Measurements from ENCODE around the gene ARHGEF1.
"Not testable (repeated sequence)": the region's sequence is repeated elsewhere in the genome, so short reads cannot be mapped to it uniquely, and the experiment has no call there.

Gene ARHGEF1

GRCh38 chr19:41932720-41933332, 49.8 kb downstream of the ARHGEF1 start:
- H3K9me3 Mint-ChIP-seq (ENCODE audit: low read depth) = no peaks in the 10 kb centered on the region
- no peaks in the 10 kb centered on the region for H3K36me3 Mint-ChIP-seq
- no peaks in the 10 kb centered on the region for H3K27me3 Mint-ChIP-seq
- H3K27ac Mint-ChIP-seq = no peak overlapping the region
- H3K4me1 Mint-ChIP-seq (ENCODE audit: low read depth) = peaks cover 63% of the 10 kb centered on the region
- H3K4me3 Mint-ChIP-seq = no peak overlapping the region

GRCh38 chr19:41933693-41934426, 50.9 kb downstream of the ARHGEF1 start:
- no peak overlapping the region for H3K4me3 Mint-ChIP-seq
- peaks cover 61% of the 10 kb centered on the region for H3K4me1 Mint-ChIP-seq (ENCODE audit: low read depth)
- no peaks in the 10 kb centered on the region for H3K36me3 Mint-ChIP-seq
- H3K9me3 Mint-ChIP-seq (ENCODE audit: low read depth) = no peaks in the 10 kb centered on the region
- H3K27ac Mint-ChIP-seq = peak overlapping the region; percentile 75
- H3K27me3 Mint-ChIP-seq = no peaks in the 10 kb centered on the region

GRCh38 chr19:41934849-41935374, 51.9 kb downstream of the ARHGEF1 start:
- Mint-ChIP-seq H3K4me3 (peak overlapping the region; percentile 20), H3K27ac (peak overlapping the region; percentile 79), H3K36me3 (no peaks in the 10 kb centered on the region), H3K4me1 (ENCODE audit: low read depth) (peaks cover 52% of the 10 kb centered on the region), H3K27me3 (no peaks in the 10 kb centered on the region), H3K9me3 (ENCODE audit: low read depth) (no peaks in the 10 kb centered on the region)

- Mint-ChIP-seq H3K9me3 (ENCODE audit: low read depth) (no peaks in the 10 kb centered on the region), H3K27ac (no peak overlapping the region), H3K27me3 (no peaks in the 10 kb centered on the region), H3K36me3 (no peaks in the 10 kb centered on the region), H3K4me1 (ENCODE audit: low read depth) (peaks cover 45% of the 10 kb centered on the region), H3K4me3 (no peak overlapping the region)
Measured at GRCh38 chr19:41935760-41936415, 52.9 kb downstream of the ARHGEF1 start.

GRCh38 chr19:41936416-41936850, 53.4 kb downstream of the ARHGEF1 start:
- H3K4me3 Mint-ChIP-seq = no peak overlapping the region
- H3K27me3 Mint-ChIP-seq = no peaks in the 10 kb centered on the region
- no peaks in the 10 kb centered on the region for H3K36me3 Mint-ChIP-seq
- H3K27ac Mint-ChIP-seq = peak overlapping the region; percentile 25
- H3K9me3 Mint-ChIP-seq (ENCODE audit: low read depth) = no peaks in the 10 kb centered on the region
- peaks cover 43% of the 10 kb centered on the region for H3K4me1 Mint-ChIP-seq (ENCODE audit: low read depth)

GRCh38 chr19:41936961-41937360, 54.0 kb downstream of the ARHGEF1 start:
- peak overlapping the region; percentile 25 for H3K27ac Mint-ChIP-seq
- no peaks in the 10 kb centered on the region for H3K36me3 Mint-ChIP-seq
- H3K9me3 Mint-ChIP-seq (ENCODE audit: low read depth) = no peaks in the 10 kb centered on the region
- peaks cover 47% of the 10 kb centered on the region for H3K4me1 Mint-ChIP-seq (ENCODE audit: low read depth)
- no peaks in the 10 kb centered on the region for H3K27me3 Mint-ChIP-seq
- no peak overlapping the region for H3K4me3 Mint-ChIP-seq

- Mint-ChIP-seq H3K9me3 (ENCODE audit: low read depth) (no peaks in the 10 kb centered on the region), H3K27ac (peak overlapping the region; percentile 80), H3K4me3 (peak overlapping the region; percentile 24), H3K4me1 (ENCODE audit: low read depth) (peaks cover 46% of the 10 kb centered on the region), H3K36me3 (no peaks in the 10 kb centered on the region), H3K27me3 (no peaks in the 10 kb centered on the region)
Measured at GRCh38 chr19:41937525-41938468, 54.8 kb downstream of the ARHGEF1 start.

- not testable (repeated sequence) for H3K4me3 Mint-ChIP-seq; H3K27ac Mint-ChIP-seq; H3K9me3 Mint-ChIP-seq (ENCODE audit: low read depth); H3K36me3 Mint-ChIP-seq; H3K27me3 Mint-ChIP-seq
- H3K4me1 Mint-ChIP-seq (ENCODE audit: low read depth) = peaks cover 40% of the 10 kb centered on the region
Measured at GRCh38 chr19:41939209-41939608, 56.2 kb downstream of the ARHGEF1 start.

GRCh38 chr19:41939861-41940730, 57.1 kb downstream of the ARHGEF1 start:
- peak overlapping the region; percentile 90 for H3K27ac Mint-ChIP-seq
- H3K27me3 Mint-ChIP-seq = no peaks in the 10 kb centered on the region
- peak overlapping the region; percentile 89 for H3K4me3 Mint-ChIP-seq
- no peaks in the 10 kb centered on the region for H3K36me3 Mint-ChIP-seq
- peaks cover 40% of the 10 kb centered on the region for H3K4me1 Mint-ChIP-seq (ENCODE audit: low read depth)
- no peaks in the 10 kb centered on the region for H3K9me3 Mint-ChIP-seq (ENCODE audit: low read depth)

GRCh38 chr19:41940731-41941409, 57.9 kb downstream of the ARHGEF1 start:
- Mint-ChIP-seq H3K4me3 (peak overlapping the region; percentile 89), H3K27me3 (no peaks in the 10 kb centered on the region), H3K27ac (peak overlapping the region; percentile 90), H3K36me3 (no peaks in the 10 kb centered on the region), H3K4me1 (ENCODE audit: low read depth) (peaks cover 44% of the 10 kb centered on the region), H3K9me3 (ENCODE audit: low read depth) (no peaks in the 10 kb centered on the region)

GRCh38 chr19:41941410-41942202, 58.6 kb downstream of the ARHGEF1 start:
- H3K4me1 Mint-ChIP-seq (ENCODE audit: low read depth) = peaks cover 45% of the 10 kb centered on the region
- H3K27ac Mint-ChIP-seq = peak overlapping the region; percentile 72
- H3K27me3 Mint-ChIP-seq = no peaks in the 10 kb centered on the region
- H3K36me3 Mint-ChIP-seq = no peaks in the 10 kb centered on the region
- H3K4me3 Mint-ChIP-seq = peak overlapping the region; percentile 64
- no peaks in the 10 kb centered on the region for H3K9me3 Mint-ChIP-seq (ENCODE audit: low read depth)

- Mint-ChIP-seq H3K9me3 (ENCODE audit: low read depth) (no peaks in the 10 kb centered on the region), H3K27ac (peak overlapping the region; percentile 97), H3K4me1 (ENCODE audit: low read depth) (peaks cover 53% of the 10 kb centered on the region), H3K36me3 (peaks cover 2% of the 10 kb centered on the region), H3K27me3 (no peaks in the 10 kb centered on the region), H3K4me3 (peak overlapping the region; percentile 25)
Measured at GRCh38 chr19:41944336-41944735, 61.4 kb downstream of the ARHGEF1 start.
